HepG2 (cell line): ENCODE measurements around the gene RYK. TPM values are rescaled to one million over a fixed set of nuclear protein-coding genes. Genes with fewer than 3 reads are reported as not detected.

Experiments used
- ARID2 ChIP-seq: sonication (generic); formaldehyde crosslinking; IDR thresholded peaks from 2 replicates; pipeline ENCODE4 v1.8.1; 2022; ENCODE audit warnings: mild to moderate bottlenecking, missing genetic modification reagents, borderline replicate concordance
- DMAP1 ChIP-seq: IDR thresholded peaks from 2 replicates; pipeline ENCODE4 v1.6.1; 2016
- FOXK2 ChIP-seq: fragments of 450-650 bp; IDR thresholded peaks from 2 replicates; pipeline ENCODE4 v1.6.1; 2016
- HINFP ChIP-seq: sonication (generic); formaldehyde crosslinking; IDR thresholded peaks from 2 replicates; pipeline ENCODE4 v1.4.0; 2020; ENCODE audit warnings: low read depth, mild to moderate bottlenecking, missing genetic modification reagents
- HNRNPK ChIP-seq: fragments of 200-400 bp; formaldehyde crosslinking; IDR thresholded peaks from 2 replicates; pipeline ENCODE4 v1.6.1; 2018; ENCODE audit warnings: low read length, low read depth, moderate library complexity, mild to moderate bottlenecking; ENCODE audit not compliant: poor library complexity, severe bottlenecking
- HNRNPL ChIP-seq: fragments of 200-400 bp; formaldehyde crosslinking; IDR thresholded peaks from 2 replicates; pipeline ENCODE4 v1.6.1; 2017; ENCODE audit warnings: mild to moderate bottlenecking, low read depth, low read length
- HOMEZ ChIP-seq: IDR thresholded peaks from 2 replicates; pipeline ENCODE4 v1.6.1; 2016; ENCODE audit warnings: low read depth
- HOXA9 ChIP-seq: sonication (generic); formaldehyde crosslinking; IDR thresholded peaks from 2 replicates; pipeline ENCODE4 v1.8.1; 2022; ENCODE audit warnings: missing genetic modification reagents, mild to moderate bottlenecking, moderate library complexity, borderline replicate concordance
- KDM2A ChIP-seq: sonication (generic); formaldehyde crosslinking; IDR thresholded peaks from 2 replicates; pipeline ENCODE4 v1.4.0; 2020; ENCODE audit warnings: low read depth, missing genetic modification reagents, borderline replicate concordance
- MED13 ChIP-seq: sonication (generic); formaldehyde crosslinking; IDR thresholded peaks from 2 replicates; pipeline ENCODE4 v1.5.0; 2020; ENCODE audit warnings: missing genetic modification reagents
- RBFOX2 ChIP-seq: fragments of 200-400 bp; formaldehyde crosslinking; IDR thresholded peaks from 2 replicates; pipeline ENCODE4 v1.6.1; 2017; ENCODE audit warnings: low read depth, mild to moderate bottlenecking, low read length
- ZFP36L2 ChIP-seq: sonication (generic); formaldehyde crosslinking; IDR thresholded peaks from 2 replicates; pipeline ENCODE4 v1.4.0; 2020; ENCODE audit warnings: missing genetic modification reagents
- ZHX1 ChIP-seq: sonication (generic); formaldehyde crosslinking; IDR thresholded peaks from 2 replicates; pipeline ENCODE4 v1.8.1; 2022; ENCODE audit warnings: low read depth, mild to moderate bottlenecking, missing genetic modification reagents
- ZNF431 ChIP-seq: sonication (generic); formaldehyde crosslinking; IDR thresholded peaks from 2 replicates; pipeline ENCODE4 v1.9.0; 2022; ENCODE audit warnings: missing genetic modification reagents, low read depth, mild to moderate bottlenecking, borderline replicate concordance
- ZNF556 ChIP-seq: sonication (generic); formaldehyde crosslinking; IDR thresholded peaks from 2 replicates; pipeline ENCODE4 v1.4.0; 2020; ENCODE audit warnings: mild to moderate bottlenecking, missing genetic modification reagents, borderline replicate concordance
- ZNF616 ChIP-seq: sonication (generic); formaldehyde crosslinking; IDR thresholded peaks from 2 replicates; pipeline ENCODE4 v1.5.0; 2020; ENCODE audit warnings: low read depth, mild to moderate bottlenecking, missing genetic modification reagents
- ZNF775 ChIP-seq: sonication (generic); formaldehyde crosslinking; IDR thresholded peaks from 2 replicates; pipeline ENCODE4 v1.4.0; 2020; ENCODE audit warnings: missing genetic modification reagents, mild to moderate bottlenecking, moderate library complexity, borderline replicate concordance
- ZNF792 ChIP-seq: IDR thresholded peaks from 2 replicates; pipeline ENCODE4 v1.6.1; 2016
- ZNF839 ChIP-seq: sonication (generic); formaldehyde crosslinking; IDR thresholded peaks from 2 replicates; pipeline ENCODE4 v1.4.0; 2020; ENCODE audit warnings: missing genetic modification reagents, mild to moderate bottlenecking, borderline replicate concordance
- ZZZ3 ChIP-seq: sonication (generic); formaldehyde crosslinking; IDR thresholded peaks from 2 replicates; pipeline ENCODE4 v1.4.0; 2020; ENCODE audit warnings: missing genetic modification reagents, mild to moderate bottlenecking, borderline replicate concordance
- polyA plus RNA-seq, 8 experiments: library from polyadenylated mRNA; depleted of rRNA in 3 of 8; stranded (reverse) in 7 of 8; unstranded in 1 of 8; fragments of >200 nt; fragmentation: Illumina TruSeq in 4 of 8; extraction: Trizol in 4 of 8; gene quantifications; 2 replicates each; pipeline versions ENCODE4 v1.2.1 to v1.2.3, GENCODE V29; 2011 to 2016; ENCODE audit warnings: low read depth in 4 of 8, missing spikeins in 1 of 8, mixed read lengths in 1 of 8; ENCODE audit not compliant: insufficient read depth in 1 of 8
- total RNA-seq, 5 experiments: library from RNA; depleted of rRNA; stranded (reverse); fragments of >200 nt; fragmentation: Illumina TruSeq; extraction: Trizol; gene quantifications; 2 replicates each; pipeline ENCODE4 v1.2.3, GENCODE V29; 2016; ENCODE audit warnings: low read depth in 1 of 5
- TF ChIP-seq, protein P1 (sequence below): sonication (generic); formaldehyde crosslinking; IDR thresholded peaks from 2 replicates; pipeline ENCODE4 v1.4.0; 2020; ENCODE audit warnings: mild to moderate bottlenecking, missing genetic modification reagents

The RYK gene
- total and polyA plus RNA-seq, 2 of the 13 experiments (the other 11 are each of a cell fraction or from before 2014, with no cell fraction given) = 35.0 to 66.2 TPM

DNA sequence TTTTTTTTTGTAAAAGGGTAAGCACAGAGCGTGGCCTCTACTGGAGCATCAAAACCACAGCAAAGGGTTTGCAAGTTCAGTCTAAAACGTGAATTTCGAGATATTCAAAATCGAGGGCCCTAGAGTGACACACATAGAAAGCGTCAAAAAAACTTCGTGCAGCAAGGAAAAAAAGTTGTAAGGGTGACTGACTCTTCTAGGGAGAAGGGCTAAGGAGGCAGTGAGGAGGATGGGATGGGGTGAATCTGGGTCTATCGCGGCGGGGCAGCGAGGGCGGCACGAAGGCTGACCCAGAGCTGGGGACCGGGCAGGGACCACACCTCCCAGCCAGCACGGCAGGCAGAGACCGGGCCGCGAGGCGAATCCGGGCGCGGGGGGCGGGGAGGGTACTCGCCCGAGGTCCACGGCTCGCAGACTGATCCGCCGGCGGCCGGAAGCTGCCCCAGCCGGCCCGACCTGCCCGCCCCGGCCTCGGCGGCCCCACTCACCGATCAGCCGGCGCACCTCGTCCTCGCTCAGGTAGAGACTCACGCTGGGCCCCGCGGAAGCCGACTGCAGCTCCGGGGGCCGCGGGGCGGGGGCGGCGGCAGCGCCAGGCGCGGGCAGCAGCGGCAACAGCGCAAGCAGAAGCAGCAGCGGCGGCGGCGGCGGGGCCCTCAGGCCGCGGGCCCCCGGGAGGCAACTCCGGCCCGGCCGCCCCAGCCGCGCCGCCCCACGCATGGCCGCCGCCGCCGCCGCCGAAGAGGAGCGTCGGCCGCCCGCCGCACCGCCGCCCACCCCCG is 533 bp downstream of the RYK start (continued):
- TF ChIP-seq ZHX1 (no peak), ZNF775 (CRISPR knock-in tag) (no peak), ZNF556 (peak; percentile 47; the same call in 1 of the 2 replicates), HNRNPL (no peak), HINFP (0 out of 2 replicates have a peak, but pooled peaks have one; percentile 68), ZNF839 (CRISPR knock-in tag) (no peak), FOXK2 (no peak), ZFP36L2 (CRISPR knock-in tag) (no peak), HNRNPK (peak; percentile 11), ZZZ3 (CRISPR knock-in tag) (0 out of 2 replicates have a peak, but pooled peaks have one; percentile 32), ARID2 (no peak), RBFOX2 (peak; percentile 55), ZNF431 (CRISPR knock-in tag) (0 out of 2 replicates have a peak, but pooled peaks have one; percentile 33), DMAP1 (no peak), HOXA9 (no peak), ZNF616 (CRISPR knock-in tag) (no peak; the same call in 1 of the 2 replicates), KDM2A (peak; percentile 47; the same call in 1 of the 2 replicates), MED13 (CRISPR knock-in tag) (no peak), ZNF792 (CRISPR knock-in tag) (no peak; the same call in 1 of the 2 replicates), HOMEZ (no peak)
- TF ChIP-seq, protein P1, sequence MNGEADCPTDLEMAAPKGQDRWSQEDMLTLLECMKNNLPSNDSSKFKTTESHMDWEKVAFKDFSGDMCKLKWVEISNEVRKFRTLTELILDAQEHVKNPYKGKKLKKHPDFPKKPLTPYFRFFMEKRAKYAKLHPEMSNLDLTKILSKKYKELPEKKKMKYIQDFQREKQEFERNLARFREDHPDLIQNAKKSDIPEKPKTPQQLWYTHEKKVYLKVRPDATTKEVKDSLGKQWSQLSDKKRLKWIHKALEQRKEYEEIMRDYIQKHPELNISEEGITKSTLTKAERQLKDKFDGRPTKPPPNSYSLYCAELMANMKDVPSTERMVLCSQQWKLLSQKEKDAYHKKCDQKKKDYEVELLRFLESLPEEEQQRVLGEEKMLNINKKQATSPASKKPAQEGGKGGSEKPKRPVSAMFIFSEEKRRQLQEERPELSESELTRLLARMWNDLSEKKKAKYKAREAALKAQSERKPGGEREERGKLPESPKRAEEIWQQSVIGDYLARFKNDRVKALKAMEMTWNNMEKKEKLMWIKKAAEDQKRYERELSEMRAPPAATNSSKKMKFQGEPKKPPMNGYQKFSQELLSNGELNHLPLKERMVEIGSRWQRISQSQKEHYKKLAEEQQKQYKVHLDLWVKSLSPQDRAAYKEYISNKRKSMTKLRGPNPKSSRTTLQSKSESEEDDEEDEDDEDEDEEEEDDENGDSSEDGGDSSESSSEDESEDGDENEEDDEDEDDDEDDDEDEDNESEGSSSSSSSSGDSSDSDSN (CRISPR knock-in tag) = peak; percentile 89; the same call in 1 of the 2 replicates
